ENCODE data around the gene RPL36. TPM values are rescaled to one million over a fixed set of nuclear protein-coding genes. Genes with fewer than 3 reads are reported as not detected.

Gene RPL36
- total and polyA plus RNA-seq, 4 donors = 47.2 to 556 (median 321) TPM

GRCh38 chr19:5676772-5677105 is 13.4 kb upstream of the RPL36 start:
- no peaks in the 10 kb centered on the region for H3K9me3 ChIP-seq (ENCODE audit: control insufficient read depth in 4 of 4, low read length in 3 of 4)
- H3K9ac ChIP-seq (ENCODE audit: low read depth in 1 of 2, low read length in 2 of 2) = no peak overlapping the region
- peaks cover 4 to 22% (median 13%) of the 10 kb centered on the region in 4 donors for H3K4me1 ChIP-seq (ENCODE audit: control insufficient read depth in 4 of 4, insufficient read depth in 4 of 4, low read length in 3 of 4)
- no peak for DNase-seq (ENCODE audit: low spot score)
- H3K27me3 ChIP-seq (ENCODE audit: control insufficient read depth in 4 of 4, insufficient read depth in 4 of 4, low read length in 3 of 4) = no peaks in the 10 kb centered on the region
- H3K4me3 ChIP-seq (ENCODE audit: low read depth in 1 of 3, low read length in 3 of 3) = no peak overlapping the region
- 85% methylated on average over 13 of the region's 13 CpGs for WGBS
- H3K36me3 ChIP-seq (ENCODE audit: control insufficient read depth in 4 of 4, insufficient read depth in 3 of 4, low read depth in 1 of 4, low read length in 3 of 4) = peaks cover 0 to 3% (median 0%) of the 10 kb centered on the region in 4 donors
- no peak for TF ChIP-seq TAF1 (conservative IDR thresholded peaks at IDR 0.05)
- TF ChIP-seq GABPA (IDR thresholded peaks at IDR 0.05 in 1 of 2, conservative IDR thresholded peaks at IDR 0.05 in 1 of 2) = no peak
- no peak for TF ChIP-seq ZBTB33 (IDR thresholded peaks at IDR 0.05)
- TF ChIP-seq YY1 (IDR thresholded peaks at IDR 0.05) = no peak
- no peak for TF ChIP-seq HNF4A (conservative IDR thresholded peaks at IDR 0.05)
- no peak for TF ChIP-seq NR2F2 (IDR thresholded peaks at IDR 0.05)
- TF ChIP-seq JUND (IDR thresholded peaks at IDR 0.05) = no peak
- no peak for TF ChIP-seq CTCF (IDR thresholded peaks at IDR 0.05; ENCODE audit: low read depth, low read length, missing input control)
- no peak for TF ChIP-seq FOXA1 (IDR thresholded peaks at IDR 0.05)
- no peak for TF ChIP-seq HNF4G (IDR thresholded peaks at IDR 0.05)
- no peak for TF ChIP-seq ATF3 (IDR thresholded peaks at IDR 0.05)
- no peak for TF ChIP-seq RAD21 (IDR thresholded peaks at IDR 0.05)
- TF ChIP-seq RXRA (IDR thresholded peaks at IDR 0.05) = no peak
- TF ChIP-seq MAX (IDR thresholded peaks at IDR 0.05) = no peak
- TF ChIP-seq REST (IDR thresholded peaks at IDR 0.05) = no peak
- no peak for TF ChIP-seq EGR1 (IDR thresholded peaks at IDR 0.05; ENCODE audit: low read depth in 2 of 2)
- TF ChIP-seq FOXA2 (IDR thresholded peaks at IDR 0.05) = no peak
- no peak for TF ChIP-seq SP1 (IDR thresholded peaks at IDR 0.05)
- H3K27ac ChIP-seq (ENCODE audit: low read depth in 1 of 2, low read length in 2 of 2) = no peak overlapping the region
